H1 (cell line): ENCODE results near the gene STX5. TPM values are rescaled to one million over a fixed set of nuclear protein-coding genes. Genes with fewer than 3 reads are reported as not detected.

Experiments used
- CTCF ChIA-PET: fragments of 300-600 bp; sonication (Branson Sonifier 250); formaldehyde crosslinking; loops from one replicate; lab custom pipeline; 2021; ENCODE audit not compliant: partially characterized antibody; lab: Charles Lee
- POLR2A ChIA-PET: fragments of 300-600 bp; sonication (Branson Sonifier 250); formaldehyde crosslinking; loops from one replicate; lab custom pipeline; 2021; ENCODE audit warnings: inconsistent platforms; ENCODE audit not compliant: partially characterized antibody; lab: Charles Lee
- DNase-seq, 2 experiments: peaks; one replicate each; pipeline versions ENCODE4 v3.0.0 to v3.0.0-alpha.2; 2010 to 2022; ENCODE audit warnings: low spot score in 2 of 2, low read depth in 1 of 2, mixed read lengths in 1 of 2
- FAIRE-seq: peaks from 2 replicates; lab custom pipeline; 2011; peaks lifted over from hg19 to GRCh38; lab: Jason Lieb, UNC
- H2AFZ ChIP-seq: 2 replicates; pipeline ENCODE4 v1.8.1; 2012; ENCODE audit warnings: low read length, inconsistent platforms
- H2AK5ac ChIP-seq: 2 replicates; pipeline ENCODE4 v1.6.1; 2013; ENCODE audit warnings: low read depth, low read length
- H2BK120ac ChIP-seq: replicated peaks from 2 replicates; pipeline ENCODE3; 2013; ENCODE audit warnings: low read depth, low read length, inconsistent platforms
- H2BK12ac ChIP-seq: 2 replicates; pipeline ENCODE4 v1.6.1; 2013; ENCODE audit warnings: low read depth, low read length
- H2BK15ac ChIP-seq: 2 replicates; pipeline ENCODE4 v1.6.1; 2013; ENCODE audit warnings: low read length
- H2BK20ac ChIP-seq: 2 replicates; pipeline ENCODE4 v1.6.1; 2013; ENCODE audit warnings: low read length
- H2BK5ac ChIP-seq: 2 replicates; pipeline ENCODE4 v1.6.1; 2013; ENCODE audit warnings: low read depth, low read length
- H3K14ac ChIP-seq: 2 replicates; pipeline ENCODE4 v1.6.1; 2013; ENCODE audit warnings: inconsistent platforms; ENCODE audit not compliant: insufficient read length
- H3K18ac ChIP-seq: 2 replicates; pipeline ENCODE4 v1.6.1; 2013; ENCODE audit warnings: low read length; ENCODE audit errors: extremely low read depth
- H3K23ac ChIP-seq: 2 replicates; pipeline ENCODE4 v1.6.1; 2013; ENCODE audit warnings: inconsistent platforms; ENCODE audit not compliant: insufficient read length
- H3K23me2 ChIP-seq: 2 replicates; pipeline ENCODE4 v1.6.1; 2013; ENCODE audit warnings: low read depth, low read length
- H3K27ac ChIP-seq: 2 replicates; pipeline ENCODE4 v1.6.1; 2011; ENCODE audit warnings: low read depth, low read length, inconsistent platforms
- H3K27me3 ChIP-seq, 4 experiments: replicated peaks in 1 of 4; 1 replicate in 1 of 4; 2 replicates in 3 of 4; pipeline versions ENCODE4 v1.6.1 to v1.8.1; 2011 to 2013; ENCODE audit warnings: low read length in 3 of 4, mild to moderate bottlenecking in 3 of 4, inconsistent platforms in 2 of 4, mixed read lengths in 2 of 4, moderate library complexity in 1 of 4; ENCODE audit not compliant: control insufficient read depth in 3 of 4, insufficient read depth in 3 of 4; ENCODE audit errors: extremely low read depth in 1 of 4
- H3K36me3 ChIP-seq, 4 experiments: 2 replicates each; pipeline versions ENCODE4 v1.6.1 to v1.8.1; 2011 to 2013; ENCODE audit warnings: mild to moderate bottlenecking in 4 of 4, low read length in 3 of 4, moderate library complexity in 2 of 4, control low read depth in 1 of 4, inconsistent platforms in 1 of 4; ENCODE audit not compliant: insufficient read depth in 4 of 4, control insufficient read depth in 2 of 4
- H3K4ac ChIP-seq: replicated peaks from 2 replicates; pipeline ENCODE3; 2013; ENCODE audit warnings: low read length, low read depth, mixed read lengths, inconsistent platforms; ENCODE audit not compliant: insufficient read length
- H3K4me1 ChIP-seq, 4 experiments: replicated peaks in 1 of 4; 1 replicate in 1 of 4; 2 replicates in 3 of 4; pipeline versions ENCODE4 v1.6.1 to v1.8.1; 2011 to 2013; ENCODE audit warnings: low read length in 3 of 4, inconsistent platforms in 2 of 4, mixed read lengths in 1 of 4; ENCODE audit not compliant: insufficient read depth in 4 of 4, control insufficient read depth in 3 of 4
- H3K4me2 ChIP-seq, 2 experiments: 2 replicates each; pipeline versions ENCODE4 v1.6.1 to v1.8.1; 2011 to 2013; ENCODE audit warnings: low read depth in 2 of 2, low read length in 2 of 2, control low read depth in 1 of 2, inconsistent platforms in 1 of 2, mild to moderate bottlenecking in 1 of 2; ENCODE audit not compliant: insufficient read depth in 1 of 2
- H3K4me3 ChIP-seq, 4 experiments: fragments of 200-600, 300-600 bp in 1 of 4; sonication (generic), shearing (Covaris generic), sonication (Bioruptor Twin) in 1 of 4; 2 replicates each; pipeline versions ENCODE4 v1.5.1 to v1.8.1; 2011 to 2016; ENCODE audit warnings: low read length in 4 of 4, low read depth in 3 of 4, control low read depth in 2 of 4, inconsistent platforms in 2 of 4, mild to moderate bottlenecking in 2 of 4, mixed read lengths in 1 of 4, moderate library complexity in 1 of 4; ENCODE audit not compliant: insufficient read depth in 2 of 4; ENCODE audit errors: extremely low read depth in 1 of 4
- H3K56ac ChIP-seq: replicated peaks from 2 replicates; pipeline ENCODE3; 2013; ENCODE audit warnings: low read depth, mild to moderate bottlenecking, mixed read lengths, low read length, inconsistent platforms; ENCODE audit not compliant: insufficient read length
- H3K79me1 ChIP-seq: 2 replicates; pipeline ENCODE4 v1.6.1; 2013; ENCODE audit warnings: low read depth, low read length, control low read depth
- H3K79me2 ChIP-seq, 2 experiments: 2 replicates each; pipeline versions ENCODE4 v1.6.1 to v1.8.1; 2012 to 2013; ENCODE audit warnings: low read length in 2 of 2, mild to moderate bottlenecking in 2 of 2, inconsistent platforms in 1 of 2; ENCODE audit not compliant: insufficient read depth in 2 of 2, control insufficient read depth in 1 of 2
- H3K9ac ChIP-seq, 4 experiments: replicated peaks in 1 of 4; 1 replicate in 1 of 4; 2 replicates in 3 of 4; pipeline versions ENCODE4 v1.6.1 to v1.8.1; 2011 to 2013; ENCODE audit warnings: low read depth in 3 of 4, low read length in 3 of 4, control low read depth in 2 of 4, mild to moderate bottlenecking in 2 of 4, moderate library complexity in 2 of 4, inconsistent platforms in 1 of 4; ENCODE audit errors: extremely low read depth in 1 of 4
- H3K9me3 ChIP-seq, 2 experiments: 2 replicates each; pipeline versions ENCODE4 v1.6.1 to v1.8.1; 2012 to 2013; ENCODE audit warnings: mild to moderate bottlenecking in 2 of 2, moderate library complexity in 2 of 2, control low read depth in 1 of 2, inconsistent platforms in 1 of 2, low read depth in 1 of 2, low read length in 1 of 2, mixed read lengths in 1 of 2; ENCODE audit not compliant: insufficient read depth in 2 of 2
- H4K20me1 ChIP-seq, 2 experiments: replicated peaks in 1 of 2; 2 replicates each; pipeline versions ENCODE3 to v1.8.1; 2011 to 2013; ENCODE audit warnings: inconsistent platforms in 2 of 2, low read length in 2 of 2, mild to moderate bottlenecking in 1 of 2; ENCODE audit not compliant: insufficient read depth in 2 of 2, control insufficient read depth in 1 of 2
- H4K5ac ChIP-seq: 2 replicates; pipeline ENCODE4 v1.6.1; 2013; ENCODE audit warnings: low read length, low read depth, mixed read lengths, inconsistent platforms; ENCODE audit not compliant: insufficient read length
- H4K8ac ChIP-seq: 2 replicates; pipeline ENCODE4 v1.8.0; 2013; ENCODE audit warnings: mild to moderate bottlenecking, moderate library complexity, low read length, inconsistent platforms; ENCODE audit not compliant: insufficient read depth; ENCODE audit errors: extremely low read depth
- H4K91ac ChIP-seq: replicated peaks from 2 replicates; pipeline ENCODE3; 2013; ENCODE audit warnings: low read length, mixed read lengths, inconsistent platforms; ENCODE audit not compliant: insufficient read length
- ASH2L ChIP-seq: fragments of 200-600, 300-600 bp; sonication (generic); IDR thresholded peaks from one replicate; pipeline ENCODE4 v1.7.1; 2017; ENCODE audit warnings: low read length
- BCL11A ChIP-seq, 2 experiments: IDR thresholded peaks; one replicate each; pipeline ENCODE4 v1.6.1; 2011; ENCODE audit warnings: low read depth in 2 of 2, low read length in 2 of 2, mild to moderate bottlenecking in 2 of 2
- CHD1 ChIP-seq: IDR thresholded peaks from 2 replicates; pipeline ENCODE4 v1.6.1; 2012; ENCODE audit warnings: low read depth, low read length, improper control_type of control experiment
- PHF8 ChIP-seq: fragments of 200-600 bp; sonication (generic); conservative IDR thresholded peaks from 2 replicates; pipeline ENCODE4 v1.7.1; 2012; ENCODE audit warnings: low read depth, mild to moderate bottlenecking, inconsistent platforms, low read length, moderate library complexity
- POLR2A ChIP-seq, 2 experiments: IDR thresholded peaks; 1 replicate in 1 of 2; 2 replicates in 1 of 2; pipeline ENCODE4 v1.6.1; 2011; ENCODE audit warnings: low read depth in 2 of 2, low read length in 2 of 2, mild to moderate bottlenecking in 2 of 2; ENCODE audit errors: control extremely low read depth in 1 of 2
- POLR2AphosphoS5 ChIP-seq: IDR thresholded peaks from 2 replicates; pipeline ENCODE4 v1.6.1; 2011; ENCODE audit warnings: low read depth, low read length
- TAF7 ChIP-seq: optimal IDR thresholded peaks from 2 replicates; pipeline ENCODE3; 2011; ENCODE audit warnings: low read depth, mild to moderate bottlenecking, inconsistent platforms, low read length, moderate library complexity, borderline replicate concordance
- TEAD4 ChIP-seq: IDR thresholded peaks from 2 replicates; pipeline ENCODE4 v1.6.1; 2012; ENCODE audit warnings: low read depth, low read length, inconsistent platforms, mixed read lengths
- YY1 ChIP-seq: IDR thresholded peaks from 2 replicates; pipeline ENCODE4 v1.6.1; 2011; ENCODE audit warnings: low read depth, mild to moderate bottlenecking, low read length
- WGBS, 2 experiments: shearing (Covaris generic) in 1 of 2; methylation state at CpG; one replicate each; pipeline versions ENCODE4 v1.1.6 to v1.1.7; 2013 to 2015; ENCODE audit warnings: low lambda C conversion rate in 2 of 2, mixed read lengths in 2 of 2, inconsistent platforms in 1 of 2, low coverage in 1 of 2, missing lambda C conversion rate in 1 of 2; ENCODE audit not compliant: insufficient replicate concordance in 2 of 2, insufficient coverage in 1 of 2, insufficient read length in 1 of 2; ENCODE audit errors: extremely low coverage in 1 of 2, missing lambda C conversion rate in 1 of 2; 5-methylcytosine and 5-hydroxymethylcytosine counted together
- polyA plus RNA-seq, 7 experiments: library from polyadenylated mRNA; depleted of rRNA in 3 of 7; stranded (reverse) in 5 of 7; unstranded in 2 of 7; fragments of >200 nt in 5 of 7; fragments of 200-250 nt in 2 of 7; gene quantifications; 1 replicate in 5 of 7; 2 replicates in 1 of 7; 4 replicates in 1 of 7; pipeline versions ENCODE4 v1.2.1 to v1.2.3, GENCODE V29; 2011 to 2013; ENCODE audit warnings: missing spikeins in 2 of 7, mixed read lengths in 2 of 7
- total RNA-seq: library from RNA; stranded (reverse); fragmentation: NEBNext Ultra II Directional; extraction: Animal tissue kit (Norgen Biotek cat#: 25700); gene quantifications from 2 replicates; pipeline ENCODE4 v1.2.1, GENCODE V29; 2021
- TF ChIP-seq, protein P1 (sequence below): IDR thresholded peaks from 2 replicates; pipeline ENCODE4 v1.6.1; 2012; ENCODE audit warnings: inconsistent platforms

The STX5 gene
- total and polyA plus RNA-seq, 2 of the 8 experiments (the other 6 are each of a cell fraction or from before 2014, with no cell fraction given) = 24.2 to 28.5 TPM

DNA sequence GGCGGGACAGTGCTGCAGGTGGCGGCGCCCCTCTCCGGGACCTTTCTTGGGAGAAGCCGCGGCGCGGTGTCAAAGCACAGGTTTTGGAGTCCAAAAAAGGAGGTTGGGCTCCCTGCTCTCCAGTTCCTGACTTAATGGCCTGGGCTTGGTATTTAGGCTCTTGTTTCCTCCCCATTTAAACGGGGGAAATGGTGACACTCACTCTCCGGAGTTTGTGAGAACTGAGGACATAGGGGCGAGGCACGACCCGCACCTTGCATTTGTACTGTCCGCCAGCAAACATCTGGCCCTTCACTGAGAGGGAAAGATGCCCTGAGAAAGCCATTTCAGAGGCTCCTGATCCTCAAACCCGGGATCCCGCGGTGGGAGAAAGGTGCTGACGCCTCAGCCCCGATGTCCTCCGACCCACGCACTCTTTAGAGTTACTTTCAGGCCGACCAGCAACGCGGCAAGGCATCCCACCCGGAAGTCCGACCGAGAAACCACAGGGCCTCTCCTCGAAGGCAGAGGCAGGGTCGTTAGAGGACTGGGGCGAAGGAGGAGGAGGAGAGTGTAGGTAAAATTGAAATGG, 10.4 kb upstream of the STX5 start:
- Histone ChIP-seq H3K23me2 (peaks cover 20% of the 10 kb centered on the region), H3K9ac (peak overlapping the region; percentile 9 to 88 (median 60)), H4K5ac (peak overlapping the region; percentile 70), H3K4me2 (peak overlapping the region; percentile 77 to 99), H2BK12ac (peak overlapping the region; percentile 82), H2BK20ac (0 out of 2 replicates have a peak overlapping the region, but pooled peaks have one; percentile 15), H2BK120ac (peak overlapping the region; percentile 6), H3K14ac (no peak overlapping the region), H4K91ac (peak overlapping the region; percentile 38), H4K20me1 (peaks cover 0 to 2% of the 10 kb centered on the region in 2 experiments), H3K4ac (peak overlapping the region; percentile 58), H2BK15ac (no peak overlapping the region; the same call in 1 of the 2 replicates), H3K23ac (no peak overlapping the region), H3K79me1 (peaks cover 3% of the 10 kb centered on the region; the same call in 1 of the 2 replicates), H3K27ac (peak overlapping the region; percentile 95), H2AFZ (no peak overlapping the region), H3K79me2 (peaks cover 0 to 20% of the 10 kb centered on the region in 2 experiments; a peak in 2 of 4 replicates), H2AK5ac (no peak overlapping the region), H3K18ac (peak overlapping the region; percentile 86), H2BK5ac (peak overlapping the region; percentile 90), H3K9me3 (no peaks in the 10 kb centered on the region), H3K56ac (peak overlapping the region; percentile 92), H3K27me3 (no peaks in the 10 kb centered on the region), H3K4me3 (peak overlapping the region; percentile 40 to 69 (median 52)), H3K36me3 (peaks cover 0 to 6% (median 0%) of the 10 kb centered on the region in 4 experiments; a peak in 3 of 8 replicates), H3K4me1 (peaks cover 0 to 5% (median 1%) of the 10 kb centered on the region in 4 experiments; a peak in 2 of 7 replicates), H4K8ac (peak overlapping the region; percentile 87; the same call in 1 of the 2 replicates)
- ChIA-PET POLR2A (interaction anchor here (1.0 to 20.0 kb wide), 19 partner anchors 10 to 251 kb away, joined by 3 to 2104 read pairs (median 25); partner anchors contain the start of genes BSCL2, C11orf98, CSKMT and GNG3), CTCF (interaction anchor here (0.7 to 1.4 kb wide), 2 partner anchors 9 to 31 kb away, joined by 3 read pairs; no protein-coding TSS in a partner anchor)
- DNase-seq (peak in 1 of 2 experiments; percentile 88), FAIRE-seq (no peak)
- 6% methylated on average over 28 of the region's 30 CpGs; no CpG with 5 or more reads in 1 of the 2 experiments for WGBS, 2 experiments
- TF ChIP-seq CHD1 (no peak), POLR2A (IDR thresholded peaks at IDR 0.05; ENCODE audit: control extremely low read depth in 1 of 2, low read depth in 2 of 2, low read length in 2 of 2) (no peak), YY1 (peak; percentile 70; the same call in 1 of the 2 replicates), BCL11A (IDR thresholded peaks at IDR 0.05; ENCODE audit: low read depth in 2 of 2, low read length in 2 of 2) (no peak), PHF8 (peak; percentile 60; the same call in 1 of the 2 replicates), POLR2AphosphoS5 (peak; percentile 60; the same call in 1 of the 2 replicates), ASH2L (peak; percentile 67), TEAD4 (0 out of 2 replicates have a peak, but pooled peaks have one; percentile 13), TAF7 (peak; percentile 23)
- TF ChIP-seq, protein P1, sequence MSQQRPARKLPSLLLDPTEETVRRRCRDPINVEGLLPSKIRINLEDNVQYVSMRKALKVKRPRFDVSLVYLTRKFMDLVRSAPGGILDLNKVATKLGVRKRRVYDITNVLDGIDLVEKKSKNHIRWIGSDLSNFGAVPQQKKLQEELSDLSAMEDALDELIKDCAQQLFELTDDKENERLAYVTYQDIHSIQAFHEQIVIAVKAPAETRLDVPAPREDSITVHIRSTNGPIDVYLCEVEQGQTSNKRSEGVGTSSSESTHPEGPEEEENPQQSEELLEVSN = peak; percentile 30
